GM23338 (cell line): Measurements from ENCODE around the gene MAP4K3. TPM values are rescaled to one million over a fixed set of nuclear protein-coding genes. Genes with fewer than 3 reads are reported as not detected.

Experiments
- ATAC-seq: fragments of 200-7000 bp; cut with Tn5 transposase; 3 replicates; pipeline ENCODE4 v1.9.1; 2020
- DNase-seq: peaks from one replicate; pipeline ENCODE4 v3.0.0-alpha.2; 2015; ENCODE audit warnings: low spot score
- H2AFZ ChIP-seq: fragments of 200-600 bp; sonication (generic); 2 replicates; pipeline ENCODE4 v1.8.0; 2016; ENCODE audit warnings: antibody characterized with exemption, mild to moderate bottlenecking, moderate library complexity
- H3F3A ChIP-seq: fragments of 200-600 bp; sonication (generic); replicated peaks from 2 replicates; pipeline ENCODE4 v1.8.0; 2017; ENCODE audit warnings: antibody characterized with exemption, mixed run types, low read depth
- H3K27ac ChIP-seq: fragments of 200-600 bp; sonication (generic); 2 replicates; pipeline ENCODE4 v1.6.1; 2016; ENCODE audit warnings: low read depth
- H3K27me3 ChIP-seq: fragments of 200-600 bp; sonication (generic); 2 replicates; pipeline ENCODE4 v1.8.0; 2016; ENCODE audit warnings: mild to moderate bottlenecking, mixed run types, moderate library complexity; ENCODE audit not compliant: insufficient read depth
- H3K36me3 ChIP-seq: fragments of 200-600 bp; sonication (generic); 2 replicates; pipeline ENCODE4 v1.8.0; 2016; ENCODE audit warnings: mild to moderate bottlenecking; ENCODE audit not compliant: insufficient read depth
- H3K4me1 ChIP-seq: fragments of 200-600 bp; sonication (generic); 2 replicates; pipeline ENCODE4 v1.8.0; 2016; ENCODE audit warnings: mild to moderate bottlenecking, moderate library complexity; ENCODE audit not compliant: insufficient read depth
- H3K4me2 ChIP-seq: fragments of 200-600 bp; sonication (generic); 2 replicates; pipeline ENCODE4 v1.7.1; 2017; ENCODE audit warnings: mixed run types
- H3K4me3 ChIP-seq: fragments of 200-600 bp; sonication (generic); 2 replicates; pipeline ENCODE4 v1.6.1; 2016; ENCODE audit warnings: mixed run types
- H3K79me2 ChIP-seq: fragments of 200-600 bp; sonication (generic); replicated peaks from 2 replicates; pipeline ENCODE4 v1.8.0; 2017; ENCODE audit warnings: mild to moderate bottlenecking; ENCODE audit not compliant: insufficient read depth
- H3K9me2 ChIP-seq: fragments of 200-600 bp; sonication (generic); 2 replicates; pipeline ENCODE4 v1.8.0; 2017; ENCODE audit not compliant: insufficient read depth
- H4K20me1 ChIP-seq: fragments of 200-600 bp; sonication (generic); replicated peaks from 2 replicates; pipeline ENCODE4 v1.8.0; 2017; ENCODE audit warnings: mild to moderate bottlenecking; ENCODE audit not compliant: insufficient read depth
- H3K27ac Mint-ChIP-seq: 2 replicates; pipeline ENCODE4 v1.8.0; 2020; ENCODE audit warnings: inconsistent platforms, mild to moderate bottlenecking, moderate library complexity, mixed read lengths
- H3K27me3 Mint-ChIP-seq: 3 replicates; pipeline ENCODE4 v1.8.0; 2022; ENCODE audit warnings: low read depth, mild to moderate bottlenecking, moderate library complexity, mixed read lengths, inconsistent platforms; ENCODE audit not compliant: insufficient read depth, poor library complexity
- H3K36me3 Mint-ChIP-seq: 3 replicates; pipeline ENCODE4 v1.8.0; 2021; ENCODE audit warnings: low read depth, mild to moderate bottlenecking, inconsistent platforms, moderate library complexity, mixed read lengths
- H3K4me1 Mint-ChIP-seq: 3 replicates; pipeline ENCODE4 v1.8.0; 2020; ENCODE audit warnings: mild to moderate bottlenecking, inconsistent platforms, mixed read lengths
- H3K4me3 Mint-ChIP-seq: 3 replicates; pipeline ENCODE4 v1.8.0; 2021; ENCODE audit warnings: moderate library complexity, mild to moderate bottlenecking, inconsistent platforms, mixed read lengths
- H3K9me3 Mint-ChIP-seq: 3 replicates; pipeline ENCODE4 v1.8.0; 2020; ENCODE audit warnings: moderate library complexity, mild to moderate bottlenecking, inconsistent platforms, mixed read lengths
- CTCF ChIP-seq, 2 experiments: fragments of 200-600 bp in 1 of 2; sonication (generic) in 1 of 2; conservative IDR thresholded peaks; 2 replicates each; pipeline versions ENCODE4 v1.5.1 to v1.6.1; 2016 to 2017; ENCODE audit warnings: antibody characterized with exemption in 2 of 2, low read depth in 2 of 2, mild to moderate bottlenecking in 2 of 2, moderate library complexity in 1 of 2
- ETS1 ChIP-seq: IDR thresholded peaks from 2 replicates; pipeline ENCODE4 v1.6.1; 2016; ENCODE audit warnings: antibody characterized with exemption
- EZH2 ChIP-seq: fragments of 200-600 bp; sonication (generic); IDR thresholded peaks from one replicate; pipeline ENCODE4 v1.8.0; 2017; ENCODE audit warnings: antibody characterized with exemption, mild to moderate bottlenecking, low read depth; ENCODE audit not compliant: unreplicated experiment
- EZH2phosphoT487 ChIP-seq: fragments of 200-600 bp; sonication (generic); IDR thresholded peaks from one replicate; pipeline ENCODE4 v1.8.1; 2018; ENCODE audit warnings: antibody characterized with exemption; ENCODE audit not compliant: unreplicated experiment
- JUNB ChIP-seq: IDR thresholded peaks from one replicate; pipeline ENCODE4 v1.6.1; 2016; ENCODE audit warnings: antibody characterized with exemption; ENCODE audit not compliant: unreplicated experiment
- POLR2AphosphoS5 ChIP-seq: IDR thresholded peaks from 2 replicates; pipeline ENCODE4 v1.6.1; 2016; ENCODE audit warnings: antibody characterized with exemption, low read depth
- REST ChIP-seq: IDR thresholded peaks from one replicate; pipeline ENCODE4 v1.6.1; 2018; ENCODE audit warnings: antibody characterized with exemption; ENCODE audit not compliant: unreplicated experiment
- STAT1 ChIP-seq: IDR thresholded peaks from one replicate; pipeline ENCODE4 v1.6.1; 2016; ENCODE audit warnings: antibody characterized with exemption; ENCODE audit not compliant: unreplicated experiment
- ZNF114 ChIP-seq: fragments of 250-450 bp; sonication (Bioruptor Pico); IDR thresholded peaks from 2 replicates; pipeline ENCODE4 v1.5.0; 2020; ENCODE audit warnings: mild to moderate bottlenecking, moderate library complexity
- ZNF331 ChIP-seq: fragments of 250-450 bp; sonication (Bioruptor Pico); IDR thresholded peaks from 2 replicates; pipeline ENCODE4 v1.5.0; 2020; ENCODE audit warnings: low read depth, mild to moderate bottlenecking, moderate library complexity
- ZNF462 ChIP-seq: fragments of 250-450 bp; sonication (Bioruptor Pico); IDR thresholded peaks from 2 replicates; pipeline ENCODE4 v1.5.0; 2020; ENCODE audit warnings: mild to moderate bottlenecking, moderate library complexity
- polyA plus RNA-seq: library from polyadenylated mRNA; unstranded; fragments of >200 nt; fragmentation: Nextera tagmentation; extraction: Ambion mirVana; gene quantifications from 2 replicates; pipeline ENCODE4 v1.2.1, GENCODE V29; 2016
- total RNA-seq: library from RNA; depleted of rRNA; stranded (reverse); fragments of >200 nt; shearing (Covaris generic); gene quantifications from 2 replicates; pipeline ENCODE4 v1.2.3, GENCODE V29; 2014

Gene MAP4K3
- total and polyA plus RNA-seq, 2 experiments from 2014 or later = 33.0 to 90.7 TPM

- no peak for TF ChIP-seq EZH2
- no peak for TF ChIP-seq ZNF331
Observed at GRCh38 chr2:39203382-39203781, 233.7 kb downstream of the MAP4K3 start (continued).

- no peaks in the 10 kb centered on the region for H3K9me2 ChIP-seq
- peaks cover 1% of the 10 kb centered on the region for H3K27me3 Mint-ChIP-seq
- H3K27ac Mint-ChIP-seq = peak overlapping the region; percentile 93
- H3K4me3 Mint-ChIP-seq = peak overlapping the region; percentile 0; the same call in 2 of the 3 replicates
- ATAC-seq (peak; percentile 86), DNase-seq (peak; percentile 56)
- H3K9me3 Mint-ChIP-seq = peaks cover 9% of the 10 kb centered on the region
- peak overlapping the region; percentile 54 for H3K4me2 ChIP-seq
- peak overlapping the region; percentile 14; the same call in 1 of the 2 replicates for H3K4me3 ChIP-seq
- H3K36me3 ChIP-seq = no peaks in the 10 kb centered on the region
- H3F3A ChIP-seq = no peaks in the 10 kb centered on the region; the same call in 1 of the 2 replicates
- peak overlapping the region; percentile 16; the same call in 1 of the 2 replicates for H3K27ac ChIP-seq
- peaks cover 9% of the 10 kb centered on the region for H3K4me1 ChIP-seq
- no peaks in the 10 kb centered on the region for H3K27me3 ChIP-seq
- H2AFZ ChIP-seq = no peak overlapping the region
- no peaks in the 10 kb centered on the region for H4K20me1 ChIP-seq
- peaks cover 11% of the 10 kb centered on the region; the same call in 2 of the 3 replicates for H3K36me3 Mint-ChIP-seq
- H3K4me1 Mint-ChIP-seq = peaks cover 17% of the 10 kb centered on the region
- H3K79me2 ChIP-seq = no peaks in the 10 kb centered on the region
- TF ChIP-seq CTCF (conservative IDR thresholded peaks at IDR 0.05; ENCODE audit: low read depth in 2 of 2) = no peak
- TF ChIP-seq ZNF114 (CRISPR knock-in tag) = no peak
- TF ChIP-seq STAT1 = no peak
- no peak for TF ChIP-seq ZNF331
- TF ChIP-seq ETS1 = no peak
- TF ChIP-seq EZH2 = no peak
- TF ChIP-seq EZH2phosphoT487 = no peak
- peak; percentile 77 for TF ChIP-seq ZNF462 (CRISPR knock-in tag)
- no peak for TF ChIP-seq REST
- no peak for TF ChIP-seq JUNB
- TF ChIP-seq POLR2AphosphoS5 = no peak
Observed at GRCh38 chr2:39202639-39203369, 234.3 kb downstream of the MAP4K3 start.
